Trophoblast cell (in vitro differentiated cells and primary cell): ENCODE results near the gene MMP20.

Experiments used
- DNase-seq, 2 donors: peaks; one replicate each; pipeline ENCODE4 v3.0.0-alpha.2; 2016
- H2AFZ ChIP-seq: 2 replicates; pipeline ENCODE4 v1.6.1; 2013; ENCODE audit warnings: low read length, moderate library complexity, mild to moderate bottlenecking; ENCODE audit not compliant: insufficient read depth, poor library complexity
- H2AK5ac ChIP-seq: 2 replicates; pipeline ENCODE4 v1.6.1; 2013; ENCODE audit warnings: mild to moderate bottlenecking, low read length
- H2BK120ac ChIP-seq: 2 replicates; pipeline ENCODE4 v1.6.1; 2013; ENCODE audit warnings: low read length, mild to moderate bottlenecking, moderate library complexity; ENCODE audit not compliant: insufficient read depth, poor library complexity
- H2BK12ac ChIP-seq: 2 replicates; pipeline ENCODE4 v1.6.1; 2013; ENCODE audit warnings: mild to moderate bottlenecking, low read length, moderate library complexity
- H2BK5ac ChIP-seq: 2 replicates; pipeline ENCODE4 v1.6.1; 2013; ENCODE audit warnings: low read length, low read depth, moderate library complexity, mild to moderate bottlenecking; ENCODE audit not compliant: poor library complexity
- H3K14ac ChIP-seq: 2 replicates; pipeline ENCODE4 v1.6.1; 2013; ENCODE audit warnings: mild to moderate bottlenecking, low read length
- H3K18ac ChIP-seq: 2 replicates; pipeline ENCODE4 v1.6.1; 2013; ENCODE audit warnings: mild to moderate bottlenecking, low read length
- H3K23ac ChIP-seq: 2 replicates; pipeline ENCODE4 v1.6.1; 2013; ENCODE audit warnings: low read length
- H3K27ac ChIP-seq: 2 replicates; pipeline ENCODE4 v1.5.1; 2013; ENCODE audit warnings: low read depth, mild to moderate bottlenecking, inconsistent platforms, low read length, moderate library complexity
- H3K27me3 ChIP-seq: 2 replicates; pipeline ENCODE4 v1.6.1; 2013; ENCODE audit warnings: inconsistent platforms, mild to moderate bottlenecking, low read length, moderate library complexity; ENCODE audit not compliant: insufficient read depth
- H3K36me3 ChIP-seq, 2 experiments: 1 replicate in 1 of 2; 2 replicates in 1 of 2; pipeline ENCODE4 v1.6.1; 2013; ENCODE audit warnings: low read length in 2 of 2, mild to moderate bottlenecking in 2 of 2, moderate library complexity in 1 of 2; ENCODE audit not compliant: insufficient read depth in 2 of 2, control insufficient read depth in 1 of 2
- H3K4ac ChIP-seq: 2 replicates; pipeline ENCODE4 v1.6.1; 2013; ENCODE audit warnings: low read depth, mild to moderate bottlenecking, low read length, moderate library complexity
- H3K4me1 ChIP-seq, 2 experiments: 1 replicate in 1 of 2; 2 replicates in 1 of 2; pipeline ENCODE4 v1.6.1; 2013; ENCODE audit warnings: low read length in 2 of 2, mild to moderate bottlenecking in 2 of 2, moderate library complexity in 1 of 2; ENCODE audit not compliant: insufficient read depth in 2 of 2, control insufficient read depth in 1 of 2
- H3K4me2 ChIP-seq: 2 replicates; pipeline ENCODE4 v1.6.1; 2013; ENCODE audit warnings: inconsistent platforms, mild to moderate bottlenecking, low read length, moderate library complexity
- H3K4me3 ChIP-seq: 2 replicates; pipeline ENCODE4 v1.5.1; 2013; ENCODE audit warnings: mild to moderate bottlenecking, low read depth, low read length, inconsistent platforms
- H3K79me1 ChIP-seq: one replicate; pipeline ENCODE4 v1.6.1; 2013; ENCODE audit warnings: low read length
- H3K79me2 ChIP-seq: 2 replicates; pipeline ENCODE4 v1.6.1; 2013; ENCODE audit warnings: low read length, mild to moderate bottlenecking; ENCODE audit not compliant: control insufficient read depth, insufficient read depth, poor library complexity
- H3K9ac ChIP-seq: 2 replicates; pipeline ENCODE4 v1.6.1; 2013; ENCODE audit warnings: mild to moderate bottlenecking, low read length
- H3K9me3 ChIP-seq: 2 replicates; pipeline ENCODE4 v1.6.1; 2013; ENCODE audit warnings: low read depth, mild to moderate bottlenecking, control low read depth, inconsistent platforms, low read length; ENCODE audit not compliant: insufficient read depth
- H4K12ac ChIP-seq: 2 replicates; pipeline ENCODE4 v1.6.1; 2013; ENCODE audit warnings: low read depth, mild to moderate bottlenecking, low read length, moderate library complexity
- H4K8ac ChIP-seq: 2 replicates; pipeline ENCODE4 v1.6.1; 2013; ENCODE audit warnings: low read depth, mild to moderate bottlenecking, low read length, moderate library complexity
- H4K91ac ChIP-seq: one replicate; pipeline ENCODE4 v1.6.1; 2013; ENCODE audit warnings: low read depth, mild to moderate bottlenecking, low read length, moderate library complexity
- WGBS: extraction: QIAGEN DNeasy Blood & Tissue Kit; methylation state at CpG from one replicate; pipeline ENCODE4 v1.1.7; 2013; ENCODE audit warnings: missing lambda C conversion rate; ENCODE audit not compliant: insufficient read length, insufficient coverage; ENCODE audit errors: extremely low coverage; 5-methylcytosine and 5-hydroxymethylcytosine counted together

MMP20 gene

GRCh38 chr11:102603576-102603975 lies 21.6 kb downstream of the MMP20 start:
- Histone ChIP-seq H4K91ac (no peak overlapping the region), H3K79me1 (peaks cover 5% of the 10 kb centered on the region), H4K8ac (peak overlapping the region; percentile 62), H2BK120ac (peak overlapping the region; percentile 67), H3K36me3 (no peaks in the 10 kb centered on the region), H2AK5ac (no peak overlapping the region), H3K4me1 (peaks cover 0 to 15% of the 10 kb centered on the region in 2 experiments), H3K4me3 (no peak overlapping the region), H3K18ac (no peak overlapping the region), H3K9ac (no peak overlapping the region), H3K4ac (no peak overlapping the region), H3K27me3 (no peaks in the 10 kb centered on the region), H4K12ac (no peak overlapping the region), H3K23ac (no peak overlapping the region), H3K9me3 (no peaks in the 10 kb centered on the region), H3K14ac (no peak overlapping the region), H3K79me2 (no peaks in the 10 kb centered on the region), H2BK5ac (peak overlapping the region; percentile 23), H3K4me2 (no peak overlapping the region), H2AFZ (no peak overlapping the region), H2BK12ac (peak overlapping the region; percentile 47), H3K27ac (peak overlapping the region; percentile 78)
- no peak for DNase-seq
- WGBS, result no CpG with 5 or more reads among the region's 5 CpGs

GRCh38 chr11:102603091-102603490 lies 22.0 kb downstream of the MMP20 start:
- Histone ChIP-seq H3K4me1 (peaks cover 0 to 15% of the 10 kb centered on the region in 2 experiments), H4K12ac (no peak overlapping the region), H2BK5ac (no peak overlapping the region), H2AFZ (no peak overlapping the region), H3K9ac (no peak overlapping the region), H3K4ac (no peak overlapping the region), H3K4me3 (no peak overlapping the region), H3K79me2 (no peaks in the 10 kb centered on the region), H3K79me1 (peaks cover 5% of the 10 kb centered on the region), H4K8ac (no peak overlapping the region), H2BK12ac (no peak overlapping the region), H3K14ac (no peak overlapping the region), H2AK5ac (no peak overlapping the region), H3K23ac (no peak overlapping the region), H4K91ac (no peak overlapping the region), H3K4me2 (no peak overlapping the region), H3K18ac (no peak overlapping the region), H3K27ac (peak overlapping the region; percentile 78), H3K36me3 (no peaks in the 10 kb centered on the region), H3K9me3 (no peaks in the 10 kb centered on the region), H3K27me3 (no peaks in the 10 kb centered on the region), H2BK120ac (no peak overlapping the region)
- WGBS, result no CpG with 5 or more reads among the region's 5 CpGs
- DNase-seq, result peak; percentile 70 to 84

- Histone ChIP-seq H4K12ac (no peak overlapping the region), H3K27ac (peak overlapping the region; percentile 33), H3K4me3 (no peak overlapping the region), H2BK120ac (no peak overlapping the region), H2BK5ac (no peak overlapping the region), H3K79me2 (no peaks in the 10 kb centered on the region), H3K4ac (no peak overlapping the region), H4K8ac (no peak overlapping the region), H2AK5ac (no peak overlapping the region), H4K91ac (no peak overlapping the region), H3K9ac (no peak overlapping the region), H3K9me3 (no peaks in the 10 kb centered on the region), H3K27me3 (no peaks in the 10 kb centered on the region), H3K36me3 (no peaks in the 10 kb centered on the region), H3K4me1 (peaks cover 0 to 15% of the 10 kb centered on the region in 2 experiments), H3K23ac (no peak overlapping the region), H2BK12ac (no peak overlapping the region), H3K79me1 (peaks cover 5% of the 10 kb centered on the region), H3K4me2 (no peak overlapping the region), H3K18ac (no peak overlapping the region), H2AFZ (no peak overlapping the region), H3K14ac (peak overlapping the region; percentile 20)
- no CpG with 5 or more reads among the region's 3 CpGs for WGBS
- DNase-seq, result no peak
These were observed 24.5 kb downstream of the MMP20 start for GRCh38 chr11:102600666-102601065.

- H3K4me1 ChIP-seq, result peaks cover 0 to 12% of the 10 kb centered on the region in 2 experiments
- no peaks in the 10 kb centered on the region for H3K27me3 ChIP-seq
- no peak overlapping the region for H4K8ac ChIP-seq
- no peak overlapping the region for H3K9ac ChIP-seq
- no peak overlapping the region for H3K4me2 ChIP-seq
- WGBS, result no CpG with 5 or more reads among the region's 3 CpGs
- H3K4ac ChIP-seq, result no peak overlapping the region
- H2BK5ac ChIP-seq, result no peak overlapping the region
- H3K36me3 ChIP-seq, result no peaks in the 10 kb centered on the region
- H3K18ac ChIP-seq, result no peak overlapping the region
- H3K27ac ChIP-seq, result peak overlapping the region; percentile 55
- H3K9me3 ChIP-seq, result no peaks in the 10 kb centered on the region
- no peak overlapping the region for H3K23ac ChIP-seq
- H2BK12ac ChIP-seq, result no peak overlapping the region
- no peak overlapping the region for H4K12ac ChIP-seq
- H2AK5ac ChIP-seq, result no peak overlapping the region
- peak; percentile 52 to 87 for DNase-seq
- no peaks in the 10 kb centered on the region for H3K79me2 ChIP-seq
- no peak overlapping the region for H4K91ac ChIP-seq
- H2BK120ac ChIP-seq, result no peak overlapping the region
- no peak overlapping the region for H3K4me3 ChIP-seq
- no peak overlapping the region for H3K14ac ChIP-seq
- H3K79me1 ChIP-seq, result peaks cover 5% of the 10 kb centered on the region
- H2AFZ ChIP-seq, result no peak overlapping the region
These were observed 25.4 kb downstream of the MMP20 start for GRCh38 chr11:102599642-102600261.
